Measurements from ENCODE around the gene NFATC3. TPM values are rescaled to one million over a fixed set of nuclear protein-coding genes. Genes with fewer than 3 reads are reported as not detected.

Gene NFATC3
- total and polyA plus RNA-seq, 2 of the 8 experiments (the other 6 are each of a cell fraction or from before 2014, with no cell fraction given) = 17.6 to 34.5 TPM

- Histone ChIP-seq H3K14ac (ENCODE audit: insufficient read length) (no peak overlapping the region), H4K20me1 (replicated peaks in 1 of 2; ENCODE audit: control insufficient read depth in 1 of 2, insufficient read depth in 2 of 2, low read length in 2 of 2) (peaks cover 0 to 3% of the 10 kb centered on the region in 2 experiments), H2BK12ac (ENCODE audit: low read depth, low read length) (no peak overlapping the region), H3K79me1 (ENCODE audit: low read depth, low read length) (no peaks in the 10 kb centered on the region), H2AFZ (ENCODE audit: low read length) (no peak overlapping the region), H3K56ac (replicated peaks; ENCODE audit: insufficient read length, low read depth, low read length) (no peak overlapping the region), H2BK15ac (ENCODE audit: low read length) (no peak overlapping the region), H3K79me2 (ENCODE audit: control insufficient read depth in 1 of 2, insufficient read depth in 2 of 2, low read length in 2 of 2) (no peaks in the 10 kb centered on the region; a peak in 1 of 4 replicates), H3K4me2 (ENCODE audit: insufficient read depth in 1 of 2, low read depth in 2 of 2, low read length in 2 of 2) (no peak overlapping the region), H3K4me3 (ENCODE audit: extremely low read depth in 1 of 4, insufficient read depth in 2 of 4, low read depth in 3 of 4, low read length in 4 of 4) (no peak overlapping the region), H2BK120ac (replicated peaks; ENCODE audit: low read depth, low read length) (no peak overlapping the region), H3K4me1 (replicated peaks in 1 of 4; ENCODE audit: control insufficient read depth in 3 of 4, insufficient read depth in 4 of 4, low read length in 3 of 4) (no peaks in the 10 kb centered on the region), H2BK20ac (ENCODE audit: low read length) (no peak overlapping the region), H3K27me3 (replicated peaks in 1 of 4; ENCODE audit: control insufficient read depth in 3 of 4, extremely low read depth in 1 of 4, insufficient read depth in 3 of 4, low read length in 3 of 4) (no peaks in the 10 kb centered on the region), H4K8ac (ENCODE audit: extremely low read depth, insufficient read depth, low read length) (no peak overlapping the region), H3K36me3 (ENCODE audit: control insufficient read depth in 2 of 4, insufficient read depth in 4 of 4, low read length in 3 of 4) (no peaks in the 10 kb centered on the region), H3K18ac (ENCODE audit: extremely low read depth, low read length) (no peak overlapping the region), H3K23me2 (ENCODE audit: low read depth, low read length) (no peaks in the 10 kb centered on the region), H3K27ac (ENCODE audit: low read depth, low read length) (no peak overlapping the region), H4K91ac (replicated peaks; ENCODE audit: insufficient read length, low read length) (no peak overlapping the region), H3K9me3 (ENCODE audit: insufficient read depth in 2 of 2, low read depth in 1 of 2, low read length in 1 of 2) (no peaks in the 10 kb centered on the region), H2AK5ac (ENCODE audit: low read depth, low read length) (no peak overlapping the region), H3K23ac (ENCODE audit: insufficient read length) (no peak overlapping the region), H3K4ac (replicated peaks; ENCODE audit: insufficient read length, low read depth, low read length) (no peak overlapping the region), H4K5ac (ENCODE audit: insufficient read length, low read depth, low read length) (no peak overlapping the region), H3K9ac (replicated peaks in 1 of 4; ENCODE audit: extremely low read depth in 1 of 4, low read depth in 3 of 4, low read length in 3 of 4) (no peak overlapping the region), H2BK5ac (ENCODE audit: low read depth, low read length) (no peak overlapping the region)
- POLR2A ChIA-PET (ENCODE audit: partially characterized antibody) = interaction anchor here (0.7 to 0.9 kb wide), 2 partner anchors 32 to 94 kb away, joined by 3 to 4 read pairs; no protein-coding TSS in a partner anchor
- DNase-seq (ENCODE audit: low read depth in 1 of 2, low spot score in 2 of 2) (no peak), FAIRE-seq (no peak)
- no peak for TF ChIP-seq SIN3A (conservative IDR thresholded peaks at IDR 0.05 in 1 of 2, IDR thresholded peaks at IDR 0.05 in 1 of 2; ENCODE audit: low read depth in 1 of 2, low read length in 2 of 2)
- CTCF ChIA-PET (ENCODE audit: partially characterized antibody) = interaction anchor here (0.6 to 1.7 kb wide), 3 partner anchors 16 to 84 kb away, joined by 3 to 4 read pairs (median 3); no protein-coding TSS in a partner anchor
- 96% methylated on average over 1 of the region's 1 CpG; no CpG with 5 or more reads in 1 of the 2 experiments for WGBS, 2 experiments (ENCODE audit: extremely low coverage in 1 of 2, insufficient coverage in 1 of 2, insufficient read length in 1 of 2, insufficient replicate concordance in 2 of 2, low coverage in 1 of 2, low lambda C conversion rate in 2 of 2, missing lambda C conversion rate in 1 of 2)
Measured at GRCh38 chr16:68144008-68144407, 58.8 kb downstream of the NFATC3 start.

All from H1 (cell line).